Gastrocnemius medialis (tissue), 4 donors: Measurements from ENCODE around the gene SLC22A6.

Experiments used
- CTCF ChIP-seq, 5 experiments: fragments of 450-650 bp in 3 of 5; fragments of 200-600 bp in 2 of 5; sonication (generic) in 2 of 5; IDR thresholded peaks in 4 of 5; conservative IDR thresholded peaks in 1 of 5; 1 replicate in 4 of 5; 2 replicates in 1 of 5; pipeline ENCODE4 v1.5.1; 2016 to 2019; ENCODE audit warnings: antibody characterized with exemption in 5 of 5, mild to moderate bottlenecking in 3 of 5, moderate library complexity in 3 of 5
- POLR2A ChIP-seq, 2 donors: fragments of 450-650 bp; IDR thresholded peaks; one replicate each; pipeline ENCODE4 v1.6.1; 2017; ENCODE audit warnings: antibody characterized with exemption in 2 of 2, mild to moderate bottlenecking in 2 of 2, moderate library complexity in 2 of 2

GRCh38 chr11:62988276-62988675 lies 3.5 kb upstream of the SLC22A6 start:
- no peak for TF ChIP-seq CTCF (IDR thresholded peaks at IDR 0.05 in 4 of 5, conservative IDR thresholded peaks at IDR 0.05 in 1 of 5)
- TF ChIP-seq POLR2A (IDR thresholded peaks at IDR 0.05), result no peak
